ENCODE data around the gene EPHB2. TPM values are rescaled to one million over a fixed set of nuclear protein-coding genes. Genes with fewer than 3 reads are reported as not detected.

Gene EPHB2
- total RNA-seq, 5 donors from 2014 or later (not counting 1 experiment from before 2014, with no cell fraction given): 0.06 to 0.20 (median 0.12) TPM; not detected in 2

GRCh38 chr1:22863766-22864165, 153.1 kb downstream of the EPHB2 start:
- Mint-ChIP-seq H3K9me3 (no peaks in the 10 kb centered on the region), H3K36me3 (no peaks in the 10 kb centered on the region), H3K4me1 (no peaks in the 10 kb centered on the region), H3K27ac (no peak overlapping the region), H3K4me3 (no peak overlapping the region), H3K27me3 (peaks cover 14 to 26% of the 10 kb centered on the region in 2 donors)
- H3K36me3 ChIP-seq (ENCODE audit: control insufficient read depth in 2 of 2, extremely low read depth in 1 of 2, insufficient read depth in 1 of 2, low read length in 1 of 2): no peaks in the 10 kb centered on the region
- DNase-seq (no peak), ATAC-seq (replicated peaks in 1 of 4) (no peak)
- no peak overlapping the region for H3K4me3 ChIP-seq (ENCODE audit: control insufficient read depth in 1 of 2, extremely low read depth in 1 of 2, low read length in 1 of 2)
- no peaks in the 10 kb centered on the region for H3K4me1 ChIP-seq (ENCODE audit: control insufficient read depth in 1 of 2, extremely low read depth in 1 of 2, insufficient read depth in 2 of 2, low read length in 2 of 2)
- CTCF ChIA-PET: no interaction called here
- H3K27me3 ChIP-seq (replicated peaks in 1 of 2; ENCODE audit: control insufficient read depth in 2 of 2, extremely low read depth in 1 of 2, insufficient read depth in 2 of 2, low read length in 1 of 2): peaks cover 0 to 20% of the 10 kb centered on the region in 2 experiments
- no peak overlapping the region for H3K27ac ChIP-seq (ENCODE audit: low read length)
- H3K9me3 ChIP-seq: no peaks in the 10 kb centered on the region
- POLR2A ChIA-PET: no interaction called here
- WGBS (ENCODE audit: insufficient coverage): 100% methylated on average over 3 of the region's 7 CpGs

DNA sequence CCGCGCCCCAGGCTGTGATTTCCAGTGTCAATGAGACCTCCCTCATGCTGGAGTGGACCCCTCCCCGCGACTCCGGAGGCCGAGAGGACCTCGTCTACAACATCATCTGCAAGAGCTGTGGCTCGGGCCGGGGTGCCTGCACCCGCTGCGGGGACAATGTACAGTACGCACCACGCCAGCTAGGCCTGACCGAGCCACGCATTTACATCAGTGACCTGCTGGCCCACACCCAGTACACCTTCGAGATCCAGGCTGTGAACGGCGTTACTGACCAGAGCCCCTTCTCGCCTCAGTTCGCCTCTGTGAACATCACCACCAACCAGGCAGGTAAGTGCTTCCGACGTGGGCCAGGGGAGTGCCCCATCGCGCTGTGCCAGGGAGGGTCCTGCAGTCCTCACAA, 154.2 kb downstream of the EPHB2 start:
- Histone ChIP-seq H3K4me3 (ENCODE audit: control insufficient read depth in 1 of 2, extremely low read depth in 1 of 2, low read length in 1 of 2) (no peak overlapping the region), H3K36me3 (ENCODE audit: control insufficient read depth in 2 of 2, extremely low read depth in 1 of 2, insufficient read depth in 1 of 2, low read length in 1 of 2) (no peaks in the 10 kb centered on the region), H3K4me1 (ENCODE audit: control insufficient read depth in 1 of 2, extremely low read depth in 1 of 2, insufficient read depth in 2 of 2, low read length in 2 of 2) (no peaks in the 10 kb centered on the region), H3K27me3 (replicated peaks in 1 of 2; ENCODE audit: control insufficient read depth in 2 of 2, extremely low read depth in 1 of 2, insufficient read depth in 2 of 2, low read length in 1 of 2) (peaks cover 0 to 21% of the 10 kb centered on the region in 2 experiments), H3K27ac (ENCODE audit: low read length) (no peak overlapping the region), H3K9me3 (no peaks in the 10 kb centered on the region)
- WGBS (ENCODE audit: insufficient coverage): 87% methylated on average over 22 of the region's 24 CpGs
- H3K9me3 Mint-ChIP-seq: no peaks in the 10 kb centered on the region
- no peaks in the 10 kb centered on the region for H3K4me1 Mint-ChIP-seq
- H3K4me3 Mint-ChIP-seq: no peak overlapping the region
- POLR2A ChIA-PET: no interaction called here
- DNase-seq (no peak), ATAC-seq (replicated peaks in 1 of 4) (no peak)
- H3K27me3 Mint-ChIP-seq: peaks cover 14 to 29% of the 10 kb centered on the region in 2 donors
- H3K27ac Mint-ChIP-seq: no peak overlapping the region
- CTCF ChIA-PET: no interaction called here
- H3K36me3 Mint-ChIP-seq: no peaks in the 10 kb centered on the region

DNA sequence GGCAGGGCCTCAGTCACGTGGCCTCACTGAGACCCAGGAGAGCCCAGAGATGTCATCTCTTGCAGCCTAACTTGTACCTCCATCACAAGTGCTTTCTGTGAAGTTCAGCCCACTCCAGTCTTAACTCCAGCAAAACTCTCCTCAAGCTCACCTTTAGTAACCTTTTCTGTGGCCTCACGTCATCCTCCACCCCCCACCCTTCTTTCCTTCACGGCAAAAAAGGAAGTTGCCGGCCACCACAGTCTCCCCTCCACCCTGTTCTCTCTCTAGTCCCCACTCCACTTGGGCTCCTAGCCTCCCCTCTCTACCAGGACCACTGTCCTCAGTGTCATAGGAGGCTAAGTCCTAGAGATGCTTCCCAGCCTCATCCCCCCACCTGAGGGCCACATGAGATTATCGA, 155.1 kb downstream of the EPHB2 start:
- POLR2A ChIA-PET: no interaction called here

GRCh38 chr1:22866868-22867267, 156.2 kb downstream of the EPHB2 start:
- Mint-ChIP-seq H3K27ac (no peak overlapping the region), H3K27me3 (peaks cover 17 to 29% of the 10 kb centered on the region in 2 donors), H3K4me1 (no peaks in the 10 kb centered on the region), H3K36me3 (no peaks in the 10 kb centered on the region), H3K9me3 (no peaks in the 10 kb centered on the region), H3K4me3 (no peak overlapping the region)
- H3K27me3 ChIP-seq (replicated peaks in 1 of 2; ENCODE audit: control insufficient read depth in 2 of 2, extremely low read depth in 1 of 2, insufficient read depth in 2 of 2, low read length in 1 of 2): peaks cover 0 to 29% of the 10 kb centered on the region in 2 experiments
- H3K4me1 ChIP-seq (ENCODE audit: control insufficient read depth in 1 of 2, extremely low read depth in 1 of 2, insufficient read depth in 2 of 2, low read length in 2 of 2): no peaks in the 10 kb centered on the region
- H3K4me3 ChIP-seq (ENCODE audit: control insufficient read depth in 1 of 2, extremely low read depth in 1 of 2, low read length in 1 of 2): no peak overlapping the region
- ChIA-PET CTCF (no interaction called here), POLR2A (no interaction called here)
- H3K9me3 ChIP-seq: no peaks in the 10 kb centered on the region
- no peak for ATAC-seq (replicated peaks in 1 of 4)
- H3K36me3 ChIP-seq (ENCODE audit: control insufficient read depth in 2 of 2, extremely low read depth in 1 of 2, insufficient read depth in 1 of 2, low read length in 1 of 2): no peaks in the 10 kb centered on the region
- no peak for DNase-seq
- no peak overlapping the region for H3K27ac ChIP-seq (ENCODE audit: low read length)
- WGBS (ENCODE audit: insufficient coverage): 100% methylated on average over 3 of the region's 5 CpGs

More for the DNA sequence above, 155.1 kb downstream of the EPHB2 start:
- H3K36me3 Mint-ChIP-seq: no peaks in the 10 kb centered on the region
- no peak overlapping the region for H3K27ac ChIP-seq (ENCODE audit: low read length)
- no peak for DNase-seq
- H3K27ac Mint-ChIP-seq: no peak overlapping the region
- H3K27me3 ChIP-seq (replicated peaks in 1 of 2; ENCODE audit: control insufficient read depth in 2 of 2, extremely low read depth in 1 of 2, insufficient read depth in 2 of 2, low read length in 1 of 2): peaks cover 0 to 29% of the 10 kb centered on the region in 2 experiments
- WGBS (ENCODE audit: insufficient coverage): 20% methylated on average over 3 of the region's 5 CpGs
- H3K9me3 ChIP-seq: no peaks in the 10 kb centered on the region
- no peaks in the 10 kb centered on the region for H3K9me3 Mint-ChIP-seq
- H3K4me3 Mint-ChIP-seq: no peak overlapping the region
- no peak for ATAC-seq (replicated peaks in 1 of 4)
- H3K4me1 Mint-ChIP-seq: no peaks in the 10 kb centered on the region
- H3K27me3 Mint-ChIP-seq: peaks cover 17 to 29% of the 10 kb centered on the region in 2 donors
- no peaks in the 10 kb centered on the region for H3K36me3 ChIP-seq (ENCODE audit: control insufficient read depth in 2 of 2, extremely low read depth in 1 of 2, insufficient read depth in 1 of 2, low read length in 1 of 2)
- H3K4me1 ChIP-seq (ENCODE audit: control insufficient read depth in 1 of 2, extremely low read depth in 1 of 2, insufficient read depth in 2 of 2, low read length in 2 of 2): no peaks in the 10 kb centered on the region
- H3K4me3 ChIP-seq (ENCODE audit: control insufficient read depth in 1 of 2, extremely low read depth in 1 of 2, low read length in 1 of 2): no peak overlapping the region
- CTCF ChIA-PET: no interaction called here

GRCh38 chr1:22868331-22868730, 157.7 kb downstream of the EPHB2 start:
- Histone ChIP-seq H3K9me3 (no peaks in the 10 kb centered on the region), H3K4me1 (ENCODE audit: control insufficient read depth in 1 of 2, extremely low read depth in 1 of 2, insufficient read depth in 2 of 2, low read length in 2 of 2) (no peaks in the 10 kb centered on the region), H3K36me3 (ENCODE audit: control insufficient read depth in 2 of 2, extremely low read depth in 1 of 2, insufficient read depth in 1 of 2, low read length in 1 of 2) (no peaks in the 10 kb centered on the region), H3K27ac (ENCODE audit: low read length) (no peak overlapping the region), H3K27me3 (replicated peaks in 1 of 2; ENCODE audit: control insufficient read depth in 2 of 2, extremely low read depth in 1 of 2, insufficient read depth in 2 of 2, low read length in 1 of 2) (peaks cover 0 to 26% of the 10 kb centered on the region in 2 experiments), H3K4me3 (ENCODE audit: control insufficient read depth in 1 of 2, extremely low read depth in 1 of 2, low read length in 1 of 2) (no peak overlapping the region)
- H3K9me3 Mint-ChIP-seq: no peaks in the 10 kb centered on the region
- H3K27me3 Mint-ChIP-seq: peaks cover 17 to 29% of the 10 kb centered on the region in 2 donors
- CTCF ChIA-PET: no interaction called here
- DNase-seq (no peak), ATAC-seq (replicated peaks in 1 of 4) (no peak)
- WGBS (ENCODE audit: insufficient coverage): 86% methylated on average over 1 of the region's 3 CpGs
- no peaks in the 10 kb centered on the region for H3K36me3 Mint-ChIP-seq
- no peak overlapping the region for H3K4me3 Mint-ChIP-seq
- no peak overlapping the region for H3K27ac Mint-ChIP-seq
- H3K4me1 Mint-ChIP-seq: no peaks in the 10 kb centered on the region
- POLR2A ChIA-PET: no interaction called here

GRCh38 chr1:22869325-22869724, 158.7 kb downstream of the EPHB2 start:
- H3K27me3 Mint-ChIP-seq: peaks cover 17 to 28% of the 10 kb centered on the region in 2 donors
- Histone ChIP-seq H3K27ac (ENCODE audit: low read length) (no peak overlapping the region), H3K27me3 (replicated peaks in 1 of 2; ENCODE audit: control insufficient read depth in 2 of 2, extremely low read depth in 1 of 2, insufficient read depth in 2 of 2, low read length in 1 of 2) (peaks cover 0 to 21% of the 10 kb centered on the region in 2 experiments), H3K36me3 (ENCODE audit: control insufficient read depth in 2 of 2, extremely low read depth in 1 of 2, insufficient read depth in 1 of 2, low read length in 1 of 2) (no peaks in the 10 kb centered on the region), H3K4me1 (ENCODE audit: control insufficient read depth in 1 of 2, extremely low read depth in 1 of 2, insufficient read depth in 2 of 2, low read length in 2 of 2) (no peaks in the 10 kb centered on the region), H3K9me3 (no peaks in the 10 kb centered on the region), H3K4me3 (ENCODE audit: control insufficient read depth in 1 of 2, extremely low read depth in 1 of 2, low read length in 1 of 2) (no peak overlapping the region)
- CTCF ChIA-PET: no interaction called here
- H3K9me3 Mint-ChIP-seq: no peaks in the 10 kb centered on the region
- no peaks in the 10 kb centered on the region for H3K36me3 Mint-ChIP-seq
- WGBS (ENCODE audit: insufficient coverage): no CpG with 5 or more reads among the region's 1 CpG
- no peak overlapping the region for H3K27ac Mint-ChIP-seq
- ATAC-seq (replicated peaks in 1 of 4) (no peak), DNase-seq (no peak)
- no peak overlapping the region for H3K4me3 Mint-ChIP-seq
- H3K4me1 Mint-ChIP-seq: no peaks in the 10 kb centered on the region
- POLR2A ChIA-PET: no interaction called here

DNA sequence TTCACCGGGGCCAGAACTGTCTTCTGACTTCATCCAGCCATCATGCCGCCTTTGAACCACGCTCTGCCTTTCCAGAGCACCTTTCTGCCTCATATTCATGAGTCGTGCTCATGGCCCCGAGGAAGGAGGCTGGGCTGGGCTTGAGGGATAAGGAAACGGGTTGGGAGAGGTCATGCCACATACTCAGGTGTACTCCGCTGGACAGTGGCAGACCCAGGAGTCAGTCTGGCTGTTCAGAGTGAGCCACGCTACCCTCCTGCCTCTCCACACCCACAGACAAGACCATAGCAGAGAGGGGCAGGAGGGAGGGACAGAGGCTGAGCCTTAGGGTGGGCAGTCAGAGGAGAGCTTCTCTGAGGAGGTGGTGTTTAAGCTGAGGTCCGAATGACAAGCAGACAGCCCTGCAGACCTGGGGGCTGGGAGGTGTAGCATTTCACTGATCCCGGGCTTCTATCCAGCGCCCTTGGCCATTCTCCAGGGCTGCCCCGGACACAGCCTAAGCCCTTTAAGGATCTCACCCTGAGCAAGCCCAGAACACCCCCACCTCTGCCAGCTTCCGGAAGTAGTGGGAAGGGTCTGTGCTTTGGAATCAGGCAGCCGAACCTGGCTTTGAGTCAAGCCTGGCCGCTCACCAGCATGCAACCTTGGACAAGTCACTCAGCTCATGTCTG, 159.7 kb downstream of the EPHB2 start:
- no peak overlapping the region for H3K4me3 Mint-ChIP-seq
- POLR2A ChIA-PET: no interaction called here
- 82% methylated on average over 2 of the region's 15 CpGs for WGBS (ENCODE audit: insufficient coverage)
- Histone ChIP-seq H3K27ac (ENCODE audit: low read length) (no peak overlapping the region), H3K4me3 (ENCODE audit: control insufficient read depth in 1 of 2, extremely low read depth in 1 of 2, low read length in 1 of 2) (no peak overlapping the region), H3K27me3 (replicated peaks in 1 of 2; ENCODE audit: control insufficient read depth in 2 of 2, extremely low read depth in 1 of 2, insufficient read depth in 2 of 2, low read length in 1 of 2) (peaks cover 0 to 21% of the 10 kb centered on the region in 2 experiments), H3K9me3 (no peaks in the 10 kb centered on the region), H3K4me1 (ENCODE audit: control insufficient read depth in 1 of 2, extremely low read depth in 1 of 2, insufficient read depth in 2 of 2, low read length in 2 of 2) (no peaks in the 10 kb centered on the region), H3K36me3 (ENCODE audit: control insufficient read depth in 2 of 2, extremely low read depth in 1 of 2, insufficient read depth in 1 of 2, low read length in 1 of 2) (no peaks in the 10 kb centered on the region)
- DNase-seq: no peak
- H3K36me3 Mint-ChIP-seq: no peaks in the 10 kb centered on the region
- H3K27ac Mint-ChIP-seq: no peak overlapping the region
- no peaks in the 10 kb centered on the region for H3K9me3 Mint-ChIP-seq
- H3K4me1 Mint-ChIP-seq: no peaks in the 10 kb centered on the region
- CTCF ChIA-PET: no interaction called here
- H3K27me3 Mint-ChIP-seq: peaks cover 17 to 24% of the 10 kb centered on the region in 2 donors
- ATAC-seq (replicated peaks in 1 of 4): no peak

Data from T-cell (primary cell).